Hepatocyte (in vitro differentiated cells): ENCODE data around the gene LRRFIP1.

Experiments used
- CTCF ChIP-seq: fragments of 200-600 bp; sonication (generic); IDR thresholded peaks from 2 replicates; pipeline ENCODE4 v1.5.1; 2016; ENCODE audit warnings: antibody characterized with exemption, mild to moderate bottlenecking; ENCODE audit not compliant: poor library complexity
- EZH2 ChIP-seq: fragments of 200-600 bp; sonication (generic); IDR thresholded peaks from 2 replicates; pipeline ENCODE4 v1.6.1; 2016; ENCODE audit warnings: antibody characterized with exemption, mild to moderate bottlenecking, borderline replicate concordance
- EZH2phosphoT487 ChIP-seq: fragments of 200-600 bp; sonication (generic); IDR thresholded peaks from one replicate; pipeline ENCODE4 v1.6.1; 2018; ENCODE audit warnings: antibody characterized with exemption, mild to moderate bottlenecking, low read depth, moderate library complexity; ENCODE audit not compliant: unreplicated experiment, severe bottlenecking

GRCh38 chr2:237617587-237617982 lies 9.8 kb upstream of the LRRFIP1 start:
- no peak for TF ChIP-seq CTCF
- no peak for TF ChIP-seq EZH2phosphoT487
- no peak for TF ChIP-seq EZH2
